IMR-90 (cell line): ENCODE measurements around the gene ITGAL.

Experiments
- BHLHE40 ChIP-seq: fragments of 150-350 bp; IDR thresholded peaks from 2 replicates; pipeline ENCODE4 v1.6.1; 2016; ENCODE audit warnings: mild to moderate bottlenecking, low read depth, low read length
- CHD1 ChIP-seq: IDR thresholded peaks from 2 replicates; pipeline ENCODE4 v1.6.1; 2012; ENCODE audit warnings: low read depth, low read length, improper control_type of control experiment
- FOS ChIP-seq: fragments of 150-350 bp; IDR thresholded peaks from 2 replicates; pipeline ENCODE4 v1.6.1; 2016; ENCODE audit warnings: low read depth, low read length
- MAFK ChIP-seq: IDR thresholded peaks from 2 replicates; pipeline ENCODE4 v1.6.1; 2012; ENCODE audit warnings: low read depth, low read length, improper control_type of control experiment
- MAZ ChIP-seq: IDR thresholded peaks from 2 replicates; pipeline ENCODE4 v1.6.1; 2012; ENCODE audit warnings: low read depth, mild to moderate bottlenecking, low read length, improper control_type of control experiment, moderate library complexity, borderline replicate concordance
- MXI1 ChIP-seq: IDR thresholded peaks from 2 replicates; pipeline ENCODE4 v1.6.1; 2012; ENCODE audit warnings: low read depth, mild to moderate bottlenecking, low read length, moderate library complexity, borderline replicate concordance
- NFE2L2 ChIP-seq: fragments of 150-350 bp; IDR thresholded peaks from 2 replicates; pipeline ENCODE4 v1.6.1; 2016; ENCODE audit warnings: low read depth, mild to moderate bottlenecking, low read length
- POLR2A ChIP-seq: IDR thresholded peaks from 2 replicates; pipeline ENCODE4 v1.6.1; 2012; ENCODE audit warnings: mild to moderate bottlenecking, low read depth, low read length
- RAD21 ChIP-seq: IDR thresholded peaks from 2 replicates; pipeline ENCODE4 v1.6.1; 2012; ENCODE audit warnings: low read length, improper control_type of control experiment
- RCOR1 ChIP-seq: IDR thresholded peaks from 2 replicates; pipeline ENCODE4 v1.6.1; 2012; ENCODE audit warnings: mild to moderate bottlenecking, low read length, improper control_type of control experiment; ENCODE audit not compliant: insufficient replicate concordance
- TF ChIP-seq, protein P1 (sequence below): conservative IDR thresholded peaks from 2 replicates; pipeline ENCODE4 v1.5.1; 2012; ENCODE audit warnings: mild to moderate bottlenecking, low read depth, low read length, improper control_type of control experiment
- TF ChIP-seq, protein P2 (sequence below): fragments of 150-350 bp; IDR thresholded peaks from 2 replicates; pipeline ENCODE4 v1.6.1; 2017; ENCODE audit warnings: mild to moderate bottlenecking, antibody characterized with exemption, low read length, low read depth
- TF ChIP-seq, protein P3 (sequence below): fragments of 150-350 bp; IDR thresholded peaks from 2 replicates; pipeline ENCODE4 v1.6.1; 2016; ENCODE audit warnings: low read depth, mild to moderate bottlenecking, low read length, moderate library complexity, borderline replicate concordance

DNA sequence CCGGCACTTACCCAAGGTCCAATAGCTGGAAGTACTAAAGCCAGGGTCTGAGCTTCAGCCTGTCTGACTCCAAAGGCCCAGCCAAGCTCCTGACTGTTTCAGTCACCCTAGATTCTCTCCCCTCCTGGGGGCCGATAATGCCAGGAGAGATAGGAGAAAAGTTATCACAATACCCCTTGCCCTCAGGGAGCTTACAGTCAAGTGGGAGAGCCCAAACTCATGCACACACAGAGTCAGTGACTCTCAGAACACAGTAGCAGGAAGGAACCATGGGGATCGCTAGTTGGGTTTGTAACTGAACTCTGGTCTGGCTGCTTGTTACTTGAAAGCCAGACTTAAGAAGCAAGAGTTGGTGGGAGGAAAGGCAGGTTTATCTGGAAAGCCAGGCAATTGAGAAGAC, 39.0 kb downstream of the ITGAL start:
- no peak for TF ChIP-seq POLR2A
- TF ChIP-seq, protein P1, sequence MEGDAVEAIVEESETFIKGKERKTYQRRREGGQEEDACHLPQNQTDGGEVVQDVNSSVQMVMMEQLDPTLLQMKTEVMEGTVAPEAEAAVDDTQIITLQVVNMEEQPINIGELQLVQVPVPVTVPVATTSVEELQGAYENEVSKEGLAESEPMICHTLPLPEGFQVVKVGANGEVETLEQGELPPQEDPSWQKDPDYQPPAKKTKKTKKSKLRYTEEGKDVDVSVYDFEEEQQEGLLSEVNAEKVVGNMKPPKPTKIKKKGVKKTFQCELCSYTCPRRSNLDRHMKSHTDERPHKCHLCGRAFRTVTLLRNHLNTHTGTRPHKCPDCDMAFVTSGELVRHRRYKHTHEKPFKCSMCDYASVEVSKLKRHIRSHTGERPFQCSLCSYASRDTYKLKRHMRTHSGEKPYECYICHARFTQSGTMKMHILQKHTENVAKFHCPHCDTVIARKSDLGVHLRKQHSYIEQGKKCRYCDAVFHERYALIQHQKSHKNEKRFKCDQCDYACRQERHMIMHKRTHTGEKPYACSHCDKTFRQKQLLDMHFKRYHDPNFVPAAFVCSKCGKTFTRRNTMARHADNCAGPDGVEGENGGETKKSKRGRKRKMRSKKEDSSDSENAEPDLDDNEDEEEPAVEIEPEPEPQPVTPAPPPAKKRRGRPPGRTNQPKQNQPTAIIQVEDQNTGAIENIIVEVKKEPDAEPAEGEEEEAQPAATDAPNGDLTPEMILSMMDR, result no peak
- TF ChIP-seq, protein P2, sequence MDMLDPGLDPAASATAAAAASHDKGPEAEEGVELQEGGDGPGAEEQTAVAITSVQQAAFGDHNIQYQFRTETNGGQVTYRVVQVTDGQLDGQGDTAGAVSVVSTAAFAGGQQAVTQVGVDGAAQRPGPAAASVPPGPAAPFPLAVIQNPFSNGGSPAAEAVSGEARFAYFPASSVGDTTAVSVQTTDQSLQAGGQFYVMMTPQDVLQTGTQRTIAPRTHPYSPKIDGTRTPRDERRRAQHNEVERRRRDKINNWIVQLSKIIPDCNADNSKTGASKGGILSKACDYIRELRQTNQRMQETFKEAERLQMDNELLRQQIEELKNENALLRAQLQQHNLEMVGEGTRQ, result no peak
- TF ChIP-seq FOS, result no peak
- TF ChIP-seq, protein P3, sequence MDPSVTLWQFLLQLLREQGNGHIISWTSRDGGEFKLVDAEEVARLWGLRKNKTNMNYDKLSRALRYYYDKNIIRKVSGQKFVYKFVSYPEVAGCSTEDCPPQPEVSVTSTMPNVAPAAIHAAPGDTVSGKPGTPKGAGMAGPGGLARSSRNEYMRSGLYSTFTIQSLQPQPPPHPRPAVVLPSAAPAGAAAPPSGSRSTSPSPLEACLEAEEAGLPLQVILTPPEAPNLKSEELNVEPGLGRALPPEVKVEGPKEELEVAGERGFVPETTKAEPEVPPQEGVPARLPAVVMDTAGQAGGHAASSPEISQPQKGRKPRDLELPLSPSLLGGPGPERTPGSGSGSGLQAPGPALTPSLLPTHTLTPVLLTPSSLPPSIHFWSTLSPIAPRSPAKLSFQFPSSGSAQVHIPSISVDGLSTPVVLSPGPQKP, result no peak
- no peak for TF ChIP-seq MAZ
- TF ChIP-seq MXI1, result no peak
- no peak for TF ChIP-seq BHLHE40
- no peak for TF ChIP-seq RCOR1
- TF ChIP-seq MAFK, result no peak
- TF ChIP-seq NFE2L2, result no peak
- no peak for TF ChIP-seq CHD1
- no peak for TF ChIP-seq RAD21
